RCC 7860 (cell line): Measurements from ENCODE around the gene TP53I11.
A peak's percentile ranks its signal among the peaks of the same experiment; 100 is the strongest.

ENCODE experiments used
- DNase-seq: peaks from one replicate; pipeline ENCODE4 v3.0.0-alpha.2; 2015; ENCODE audit warnings: low spot score
- FAIRE-seq: peaks from 2 replicates; lab custom pipeline; 2012; peaks lifted over from hg19 to GRCh38; lab: Jason Lieb, UNC

TP53I11 gene

GRCh38 chr11:44957776-44958564 is 7.3 kb upstream of the TP53I11 start:
- no peak for FAIRE-seq
- no peak for DNase-seq

DNA sequence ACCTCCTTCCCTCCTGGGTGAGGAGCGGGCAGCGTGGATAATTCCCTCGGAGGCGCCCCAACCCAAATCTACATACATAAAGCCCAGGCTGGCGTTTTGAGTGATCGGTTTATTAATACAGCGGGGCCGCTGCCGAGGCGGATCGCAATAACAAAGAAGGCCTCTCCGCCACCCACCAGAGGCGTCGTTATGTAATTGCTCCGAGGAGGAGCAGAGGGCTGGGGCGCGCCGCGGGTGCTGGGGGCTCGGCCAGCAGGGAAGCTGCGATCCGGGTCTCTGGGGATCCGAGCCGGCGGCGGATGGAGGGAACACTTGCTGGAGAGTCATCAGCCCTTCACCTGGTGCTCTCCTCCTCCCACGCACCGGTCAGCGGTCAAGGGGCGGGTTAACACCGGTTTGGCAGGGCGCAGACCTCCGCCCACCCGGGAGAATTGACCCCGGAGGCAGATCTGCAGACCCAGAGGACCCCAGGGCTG is 6.4 kb upstream of the TP53I11 start:
- DNase-seq (no peak), FAIRE-seq (no peak)

DNA sequence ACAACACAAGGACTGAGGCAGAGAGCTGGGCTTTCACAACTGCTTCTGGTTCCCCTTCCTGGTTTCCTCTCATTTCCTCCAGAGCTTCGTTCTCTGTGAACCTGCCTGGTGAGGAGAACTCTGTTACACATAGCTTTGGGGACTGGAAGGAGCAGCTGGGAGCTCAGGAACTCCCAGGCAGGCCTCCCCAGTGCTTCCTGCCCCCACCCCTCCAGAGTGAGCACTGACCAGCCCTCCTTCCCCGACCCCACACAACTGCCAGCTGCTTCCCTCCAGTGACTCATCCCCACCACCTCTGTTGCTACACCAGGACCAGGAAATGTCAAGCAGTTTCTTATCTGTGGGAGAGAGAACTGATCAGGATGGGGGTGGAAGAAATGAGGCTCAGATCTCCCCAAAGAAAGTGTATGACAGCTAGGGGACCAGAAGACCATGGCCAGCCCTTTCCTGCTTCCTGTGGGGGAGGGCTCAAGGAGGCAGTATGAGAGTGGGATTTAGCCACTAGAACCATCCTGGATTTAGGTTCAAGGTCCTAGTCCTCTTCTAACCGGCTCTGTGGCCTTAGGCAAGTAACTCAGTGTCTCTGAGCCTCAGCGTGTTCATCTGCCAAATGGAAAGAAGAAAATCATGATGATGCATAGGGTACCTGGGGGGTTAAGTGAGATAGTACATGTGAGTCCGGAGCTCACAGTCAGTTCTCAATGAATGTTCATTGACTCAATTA is 4.5 kb upstream of the TP53I11 start:
- FAIRE-seq (no peak), DNase-seq (peak; percentile 33)

DNA sequence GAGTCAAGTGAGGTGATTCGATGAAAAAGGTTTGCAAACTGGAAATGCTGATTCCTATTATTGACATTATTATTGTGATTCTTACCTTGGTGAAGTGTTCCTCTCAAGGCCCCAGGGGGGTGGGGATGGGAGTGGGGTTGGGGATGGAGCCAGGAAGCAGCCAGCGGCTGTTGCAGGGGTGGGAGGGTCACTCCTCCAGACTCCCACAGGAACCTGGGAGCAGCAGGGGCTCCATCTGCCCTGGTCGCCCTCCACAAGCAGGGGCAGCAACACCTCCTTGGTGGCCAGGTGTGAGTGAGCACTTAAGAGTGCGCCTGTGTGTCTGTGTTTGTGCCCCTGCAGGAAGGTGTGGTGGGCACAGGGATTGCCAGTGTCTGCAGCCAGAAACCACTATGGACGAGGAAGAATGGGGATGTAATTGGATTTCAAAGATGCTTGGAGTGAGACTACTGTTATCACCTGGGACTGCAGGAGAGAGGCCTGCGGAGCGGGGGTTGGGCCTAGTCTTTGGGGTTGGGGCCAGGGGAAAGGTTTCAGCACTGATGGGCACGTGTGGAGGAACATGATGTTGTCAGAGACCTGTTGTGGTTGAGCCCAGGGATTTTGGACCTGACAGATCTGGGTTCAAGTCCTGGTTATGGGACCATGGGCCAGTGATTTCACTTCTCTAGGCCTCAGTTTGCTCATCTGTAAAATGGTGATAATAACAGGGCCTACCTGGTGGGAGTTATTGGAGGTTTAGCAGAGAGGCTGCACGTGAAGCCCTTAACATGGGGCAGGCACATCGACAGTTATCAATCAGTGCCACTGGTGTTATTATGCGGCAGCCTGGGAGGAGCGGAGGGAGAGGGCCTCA is 3.6 kb upstream of the TP53I11 start:
- FAIRE-seq: no peak

DNA sequence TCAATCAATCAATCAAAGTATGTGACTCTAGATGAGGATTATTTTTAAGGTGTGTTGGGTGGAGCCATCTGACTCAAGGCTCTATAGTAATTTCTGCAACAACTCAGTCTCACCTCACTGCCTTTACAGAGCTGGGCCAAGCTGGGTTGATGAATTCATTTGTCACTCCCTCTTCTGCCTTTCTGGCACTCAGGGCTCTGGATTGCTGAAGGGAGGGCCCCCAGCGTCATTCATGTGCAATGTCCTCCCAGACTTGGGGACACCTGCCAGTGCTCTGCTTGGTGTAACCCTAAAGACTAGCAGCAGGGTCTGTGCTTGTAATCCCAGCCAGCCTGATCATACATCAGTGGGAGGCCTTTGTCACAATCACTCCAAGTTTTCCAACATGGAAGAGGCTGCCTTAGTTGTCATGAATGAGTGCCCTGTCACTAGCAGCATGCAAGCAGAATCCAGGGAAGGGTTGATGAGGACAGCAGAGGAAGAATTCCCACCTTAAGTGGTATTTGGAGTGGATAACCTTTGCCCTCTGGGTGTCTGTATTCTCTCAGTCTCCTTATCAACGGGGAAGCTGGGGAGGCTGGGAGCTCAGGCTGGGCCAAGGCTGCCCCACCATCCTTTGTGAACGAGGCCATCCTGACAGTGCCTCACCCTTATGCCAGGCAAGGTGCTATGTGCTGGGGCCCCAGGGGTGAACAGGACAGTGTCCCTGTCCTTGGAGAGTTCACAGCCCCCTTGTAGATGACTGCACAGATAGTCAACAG is 2.0 kb upstream of the TP53I11 start:
- DNase-seq (no peak), FAIRE-seq (no peak)

More for the DNA sequence above, 3.6 kb upstream of the TP53I11 start:
- no peak for DNase-seq

DNA sequence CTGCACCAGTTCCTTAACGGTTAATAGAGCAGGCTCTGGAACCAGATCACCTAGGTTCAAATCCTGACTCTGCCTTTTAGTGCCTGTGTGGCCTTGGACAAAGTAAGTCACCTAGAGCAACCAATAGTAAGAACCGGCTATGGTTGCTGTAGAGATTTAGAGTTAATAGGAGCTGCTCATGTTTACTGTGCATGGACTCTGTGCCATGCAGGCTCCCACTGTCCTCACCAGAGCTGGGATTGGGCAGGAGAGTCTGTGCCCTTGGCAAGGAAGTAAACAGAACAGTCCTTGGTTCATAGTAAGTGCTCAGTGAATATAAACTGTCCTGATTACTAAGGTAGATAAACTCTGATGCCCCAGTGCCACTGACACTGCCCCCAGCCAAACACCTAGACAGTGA is 1.4 kb upstream of the TP53I11 start:
- no peak for FAIRE-seq
- DNase-seq: no peak

DNA sequence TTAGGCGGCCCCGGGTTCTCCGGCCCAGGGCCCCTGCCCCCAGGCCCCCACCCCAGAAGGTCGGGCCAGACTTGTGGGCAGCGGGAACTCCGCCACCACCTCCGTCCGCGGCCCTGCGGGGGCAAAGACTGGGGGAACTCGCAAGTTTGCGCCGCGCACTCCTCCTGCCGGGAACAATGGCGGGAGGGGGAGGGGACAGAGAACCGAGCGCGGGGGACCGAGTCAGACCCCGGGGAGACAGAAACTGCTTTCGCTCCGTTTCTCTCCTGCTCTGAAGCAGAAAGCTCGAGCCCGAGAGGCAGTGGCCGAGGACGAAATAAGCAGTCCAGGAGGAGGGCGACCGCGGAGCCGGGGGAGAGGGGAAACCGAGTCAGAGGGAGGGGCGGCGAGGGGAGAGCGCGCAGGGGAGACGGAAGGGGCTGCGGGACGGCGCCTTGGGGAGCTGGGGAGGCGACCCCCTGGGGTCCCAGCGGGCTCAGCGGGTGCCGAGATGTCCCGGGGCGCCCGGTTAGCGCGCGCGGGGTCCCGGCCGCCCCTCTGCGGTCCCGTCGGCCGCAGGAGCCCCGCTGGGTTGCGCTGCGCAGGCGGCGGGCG is 555 bp downstream of the TP53I11 start:
- no peak for FAIRE-seq
- DNase-seq: no peak

GRCh38 chr11:44949160-44950030 is 1.3 kb downstream of the TP53I11 start:
- DNase-seq (no peak), FAIRE-seq (no peak)

- FAIRE-seq (no peak), DNase-seq (no peak)
Measured at GRCh38 chr11:44948155-44948554, 2.5 kb downstream of the TP53I11 start.

GRCh38 chr11:44947114-44947513 is 3.6 kb downstream of the TP53I11 start:
- no peak for DNase-seq
- FAIRE-seq: no peak

- DNase-seq (no peak), FAIRE-seq (no peak)
Measured at GRCh38 chr11:44946263-44946662, 4.4 kb downstream of the TP53I11 start.

DNA sequence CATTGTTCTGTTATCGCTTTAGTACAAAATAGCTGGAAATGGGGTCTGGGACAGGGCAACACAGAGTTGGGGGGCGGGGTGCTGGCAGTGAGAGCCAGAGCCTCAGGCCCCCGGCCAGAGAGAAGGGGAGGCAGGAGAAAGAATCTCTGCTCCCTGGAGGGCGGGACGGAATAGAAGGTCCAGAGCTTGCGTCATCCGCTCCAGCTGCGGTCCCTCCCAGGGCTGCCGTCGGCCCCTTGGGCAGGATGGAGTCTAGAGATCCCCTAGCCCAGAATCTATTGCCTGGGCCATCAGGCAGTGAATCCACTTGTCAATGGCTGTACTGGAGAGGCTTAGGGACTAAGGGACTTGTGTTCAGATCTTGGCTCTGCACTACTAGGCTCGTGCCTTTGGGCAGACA is 5.0 kb downstream of the TP53I11 start:
- DNase-seq (no peak), FAIRE-seq (no peak)

GRCh38 chr11:44944853-44945235 is 5.8 kb downstream of the TP53I11 start:
- no peak for DNase-seq

DNA sequence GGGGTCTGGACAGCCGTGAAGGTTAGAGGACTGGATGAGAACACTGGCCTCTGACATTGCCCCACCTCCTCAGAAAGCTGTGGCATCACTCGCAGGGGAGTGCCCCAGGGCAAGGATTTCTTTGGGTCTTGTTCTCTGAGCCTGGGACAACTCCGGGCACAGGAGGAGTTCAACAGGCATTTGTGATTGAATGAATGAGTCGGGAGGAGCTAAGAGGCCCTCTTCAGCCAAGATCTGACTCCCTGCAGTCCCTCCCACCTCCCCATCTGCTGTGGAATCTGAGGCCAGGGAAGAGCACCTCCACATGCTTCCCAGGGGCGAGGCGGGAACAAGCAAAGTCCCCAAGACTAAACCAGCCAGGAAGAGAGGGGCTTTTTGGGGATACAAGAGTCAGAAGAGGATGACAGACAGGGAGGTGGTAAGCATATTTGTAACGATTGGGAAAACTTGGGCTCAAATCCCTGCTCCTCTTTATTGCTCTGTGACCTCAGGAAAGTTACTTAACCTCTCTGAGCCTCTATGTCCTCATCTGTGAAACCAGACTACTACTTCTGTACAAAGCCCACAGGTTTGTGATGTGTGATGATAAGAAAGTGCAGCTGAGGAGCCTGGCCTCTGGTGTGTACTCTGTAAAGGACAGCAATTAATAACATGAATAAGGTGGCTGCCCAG is 6.4 kb downstream of the TP53I11 start:
- FAIRE-seq (no peak), DNase-seq (no peak)

More at GRCh38 chr11:44944853-44945235, 5.8 kb downstream of the TP53I11 start:
- FAIRE-seq: no peak

- no peak for DNase-seq
- FAIRE-seq: no peak
Measured at GRCh38 chr11:44943696-44944095, 7.0 kb downstream of the TP53I11 start.

- DNase-seq: no peak
- FAIRE-seq: no peak
Measured at GRCh38 chr11:44943118-44943517, 7.6 kb downstream of the TP53I11 start.

DNA sequence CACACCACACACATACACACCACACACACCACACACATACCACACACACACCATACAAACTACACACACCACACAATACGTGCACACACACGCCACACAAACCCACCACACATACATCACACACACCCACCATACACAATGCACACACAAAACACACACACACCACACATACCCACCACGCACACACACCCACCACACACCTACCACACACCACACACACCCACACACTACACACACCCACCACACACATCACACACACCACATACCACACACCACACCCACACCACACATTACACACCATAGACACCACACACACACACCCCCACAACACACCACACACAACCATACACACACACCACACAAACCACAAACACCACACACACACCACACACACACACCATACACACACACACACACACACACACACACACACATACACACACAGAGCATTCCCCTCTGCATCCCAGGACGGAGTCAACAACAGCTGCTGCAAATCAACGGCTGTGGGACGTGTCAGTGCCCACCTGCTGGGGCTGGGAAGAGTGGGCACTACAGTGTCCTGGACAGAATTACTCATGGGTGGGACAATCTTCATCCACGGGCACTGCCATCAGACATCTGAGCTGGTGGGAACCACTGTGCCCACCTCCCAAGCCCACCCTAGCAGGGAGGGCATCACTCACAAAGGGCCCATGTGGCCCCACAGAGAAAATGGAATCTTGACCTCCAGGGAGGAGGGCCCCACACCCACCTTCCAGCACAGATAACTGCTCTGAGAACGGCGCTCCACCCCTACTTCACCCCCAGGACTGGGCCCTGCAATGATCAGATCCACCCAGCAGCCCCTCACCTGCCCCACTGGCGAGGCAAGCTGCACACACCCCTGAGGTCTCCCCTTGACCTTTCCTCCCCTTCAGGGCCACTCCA is 8.4 kb downstream of the TP53I11 start:
- no peak for FAIRE-seq
- no peak for DNase-seq
